ENCODE measurements around the gene SH2D3C. TPM values are rescaled to one million over a fixed set of nuclear protein-coding genes. Genes with fewer than 3 reads are reported as not detected.

SH2D3C gene
- total RNA-seq, 1 donor from 2014 or later, result 59.4 TPM

DNA sequence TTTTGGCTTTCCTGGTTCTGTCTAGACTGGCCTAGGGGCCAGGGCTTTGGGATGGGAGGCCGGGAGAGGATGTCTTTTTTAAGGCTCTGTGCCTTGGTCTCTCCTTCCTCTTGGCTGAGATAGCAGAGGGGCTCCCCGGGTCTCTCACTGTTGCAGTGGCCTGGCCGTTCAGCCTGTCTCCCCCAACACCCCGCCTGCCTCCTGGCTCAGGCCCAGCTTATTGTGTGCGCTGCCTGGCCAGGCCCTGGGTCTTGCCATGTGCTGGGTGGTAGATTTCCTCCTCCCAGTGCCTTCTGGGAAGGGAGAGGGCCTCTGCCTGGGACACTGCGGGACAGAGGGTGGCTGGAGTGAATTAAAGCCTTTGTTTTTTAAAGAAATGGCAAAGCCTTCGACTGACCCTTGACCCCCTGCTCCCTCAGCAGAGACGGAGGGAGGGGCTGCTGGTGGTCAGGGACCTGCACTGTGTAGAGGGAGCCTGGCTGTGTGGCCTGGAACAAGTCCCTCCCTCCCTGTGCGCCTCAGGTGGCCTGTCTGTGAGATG is 35.3 kb upstream of the SH2D3C start:
- Histone ChIP-seq H3K27ac (no peak overlapping the region), H3K4me3 (no peak overlapping the region), H3K36me3 (peaks cover 96% of the 10 kb centered on the region), H3K4me1 (peaks cover 12% of the 10 kb centered on the region), H3K27me3 (ENCODE audit: low read depth) (no peaks in the 10 kb centered on the region), H3K9me3 (no peaks in the 10 kb centered on the region)
- ATAC-seq, result peak in 1 of 2 donors; percentile 4
- no peak for DNase-seq
- intact Hi-C loops (cut with DNase I), result no loop called here
- TF ChIP-seq, protein P1, sequence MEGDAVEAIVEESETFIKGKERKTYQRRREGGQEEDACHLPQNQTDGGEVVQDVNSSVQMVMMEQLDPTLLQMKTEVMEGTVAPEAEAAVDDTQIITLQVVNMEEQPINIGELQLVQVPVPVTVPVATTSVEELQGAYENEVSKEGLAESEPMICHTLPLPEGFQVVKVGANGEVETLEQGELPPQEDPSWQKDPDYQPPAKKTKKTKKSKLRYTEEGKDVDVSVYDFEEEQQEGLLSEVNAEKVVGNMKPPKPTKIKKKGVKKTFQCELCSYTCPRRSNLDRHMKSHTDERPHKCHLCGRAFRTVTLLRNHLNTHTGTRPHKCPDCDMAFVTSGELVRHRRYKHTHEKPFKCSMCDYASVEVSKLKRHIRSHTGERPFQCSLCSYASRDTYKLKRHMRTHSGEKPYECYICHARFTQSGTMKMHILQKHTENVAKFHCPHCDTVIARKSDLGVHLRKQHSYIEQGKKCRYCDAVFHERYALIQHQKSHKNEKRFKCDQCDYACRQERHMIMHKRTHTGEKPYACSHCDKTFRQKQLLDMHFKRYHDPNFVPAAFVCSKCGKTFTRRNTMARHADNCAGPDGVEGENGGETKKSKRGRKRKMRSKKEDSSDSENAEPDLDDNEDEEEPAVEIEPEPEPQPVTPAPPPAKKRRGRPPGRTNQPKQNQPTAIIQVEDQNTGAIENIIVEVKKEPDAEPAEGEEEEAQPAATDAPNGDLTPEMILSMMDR (IDR thresholded peaks at IDR 0.05), result no peak

DNA sequence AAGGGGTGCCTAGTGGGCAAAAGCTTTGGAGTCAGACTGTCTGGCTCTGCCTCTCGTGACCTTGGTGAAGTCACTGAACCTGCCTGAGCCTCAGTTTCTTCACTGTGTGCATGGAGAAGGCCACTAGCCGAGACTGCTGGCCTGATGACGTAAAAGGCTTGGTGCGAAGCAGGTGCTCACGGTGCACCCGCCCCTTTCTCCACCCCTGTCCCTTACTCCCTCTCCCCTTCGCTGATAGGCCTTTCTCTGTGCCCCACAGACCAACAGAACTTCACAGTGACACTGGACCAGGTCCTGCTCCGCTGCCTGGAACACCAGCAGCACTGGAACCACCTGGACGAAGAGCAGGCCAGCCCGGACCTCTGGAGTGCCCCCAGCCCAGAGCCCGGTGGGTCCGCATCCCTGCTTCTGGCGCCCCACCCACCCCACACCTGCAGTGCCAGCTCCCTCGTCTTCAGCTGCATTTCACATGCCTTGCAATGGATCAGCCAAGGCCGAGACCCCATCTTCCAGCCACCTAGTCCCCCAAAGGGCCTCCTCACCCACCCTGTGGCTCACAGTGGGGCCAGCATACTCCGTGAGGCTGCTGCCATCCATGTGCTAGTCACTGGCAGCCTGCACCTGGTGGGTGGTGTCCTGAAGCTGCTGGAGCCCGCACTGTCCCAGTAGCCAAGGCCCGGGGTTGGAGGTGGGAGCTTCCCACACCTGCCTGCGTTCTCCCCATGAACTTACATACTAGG is 34.6 kb upstream of the SH2D3C start:
- H3K36me3 ChIP-seq, result peaks cover 96% of the 10 kb centered on the region
- DNase-seq, result no peak
- intact Hi-C loops (cut with DNase I), result no loop called here
- H3K4me1 ChIP-seq, result peaks cover 12% of the 10 kb centered on the region
- H3K27ac ChIP-seq, result no peak overlapping the region
- H3K4me3 ChIP-seq, result no peak overlapping the region
- TF ChIP-seq, protein P1 (IDR thresholded peaks at IDR 0.05), result no peak
- no peaks in the 10 kb centered on the region for H3K9me3 ChIP-seq
- ATAC-seq, result no peak
- no peaks in the 10 kb centered on the region for H3K27me3 ChIP-seq (ENCODE audit: low read depth)

DNA sequence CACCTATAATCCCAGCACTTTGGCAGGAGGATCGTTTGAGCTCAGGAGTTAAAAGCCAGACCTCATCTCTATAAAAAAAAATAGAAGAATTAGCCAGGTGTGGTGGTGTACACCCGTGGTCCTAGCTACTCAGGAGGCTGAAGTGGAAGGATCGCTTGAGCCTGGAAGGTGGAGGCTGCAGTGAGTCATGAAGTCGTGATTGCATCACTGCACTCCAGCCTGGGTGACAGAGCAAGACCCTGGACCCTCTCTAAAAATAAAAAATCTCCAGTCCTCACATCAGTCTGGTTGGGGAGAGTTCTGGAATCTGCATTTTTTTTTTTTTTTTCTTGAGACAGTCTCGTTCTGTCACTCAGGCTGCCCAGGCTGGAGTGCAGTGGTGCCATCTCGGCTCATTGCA is 33.5 kb upstream of the SH2D3C start:
- H3K9me3 ChIP-seq, result no peaks in the 10 kb centered on the region
- no peaks in the 10 kb centered on the region for H3K27me3 ChIP-seq (ENCODE audit: low read depth)
- DNase-seq, result no peak
- H3K27ac ChIP-seq, result no peak overlapping the region
- intact Hi-C loops (cut with DNase I), result no loop called here
- peaks cover 96% of the 10 kb centered on the region for H3K36me3 ChIP-seq
- H3K4me3 ChIP-seq, result no peak overlapping the region
- peaks cover 12% of the 10 kb centered on the region for H3K4me1 ChIP-seq
- TF ChIP-seq, protein P1 (IDR thresholded peaks at IDR 0.05), result no peak
- no peak for ATAC-seq

DNA sequence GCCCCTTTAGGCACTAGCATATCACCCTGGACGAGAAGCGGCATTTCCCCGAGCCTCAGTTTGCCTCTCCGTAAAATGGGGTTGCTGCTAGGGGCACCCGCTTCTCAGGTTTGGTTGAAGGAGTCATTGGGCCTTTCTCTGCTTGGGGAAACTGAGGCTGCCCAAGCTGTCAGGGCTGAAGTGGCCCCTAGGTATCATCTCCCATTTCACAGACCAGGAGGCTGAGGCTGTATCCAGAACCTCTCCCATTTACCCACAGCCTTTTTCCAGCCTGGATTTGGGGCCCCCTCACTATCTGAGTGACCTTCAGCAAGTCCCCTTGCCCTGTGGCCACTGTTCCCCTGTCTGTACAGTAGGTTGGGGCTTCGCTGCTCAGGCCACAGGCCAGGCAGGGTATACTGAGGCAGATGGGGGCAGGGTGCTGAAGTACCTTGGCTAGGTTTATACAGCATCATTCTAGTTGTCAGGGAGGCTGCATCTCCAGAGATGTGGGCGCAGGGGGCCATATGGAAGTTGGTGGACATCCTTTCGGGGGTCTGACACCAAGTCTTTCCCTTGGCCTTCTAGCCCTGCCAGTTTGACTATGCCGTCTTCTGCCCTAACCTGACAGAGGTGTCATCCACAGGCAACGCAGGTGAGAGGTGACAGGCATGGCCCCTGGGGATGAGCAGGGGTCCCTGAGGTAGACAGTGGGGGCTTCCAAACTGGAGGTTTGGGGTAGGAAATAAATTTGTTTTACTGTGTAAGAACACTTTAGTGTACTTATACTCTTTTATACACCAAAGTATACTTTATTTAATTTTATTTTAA is 32.1 kb upstream of the SH2D3C start:
- TF ChIP-seq, protein P1 (IDR thresholded peaks at IDR 0.05), result no peak
- DNase-seq (no peak), ATAC-seq (no peak)
- Histone ChIP-seq H3K4me3 (no peak overlapping the region), H3K4me1 (peaks cover 15% of the 10 kb centered on the region), H3K27me3 (ENCODE audit: low read depth) (no peaks in the 10 kb centered on the region), H3K27ac (no peak overlapping the region), H3K9me3 (no peaks in the 10 kb centered on the region), H3K36me3 (peaks cover 96% of the 10 kb centered on the region)
- intact Hi-C loops (cut with DNase I), result no loop called here

DNA sequence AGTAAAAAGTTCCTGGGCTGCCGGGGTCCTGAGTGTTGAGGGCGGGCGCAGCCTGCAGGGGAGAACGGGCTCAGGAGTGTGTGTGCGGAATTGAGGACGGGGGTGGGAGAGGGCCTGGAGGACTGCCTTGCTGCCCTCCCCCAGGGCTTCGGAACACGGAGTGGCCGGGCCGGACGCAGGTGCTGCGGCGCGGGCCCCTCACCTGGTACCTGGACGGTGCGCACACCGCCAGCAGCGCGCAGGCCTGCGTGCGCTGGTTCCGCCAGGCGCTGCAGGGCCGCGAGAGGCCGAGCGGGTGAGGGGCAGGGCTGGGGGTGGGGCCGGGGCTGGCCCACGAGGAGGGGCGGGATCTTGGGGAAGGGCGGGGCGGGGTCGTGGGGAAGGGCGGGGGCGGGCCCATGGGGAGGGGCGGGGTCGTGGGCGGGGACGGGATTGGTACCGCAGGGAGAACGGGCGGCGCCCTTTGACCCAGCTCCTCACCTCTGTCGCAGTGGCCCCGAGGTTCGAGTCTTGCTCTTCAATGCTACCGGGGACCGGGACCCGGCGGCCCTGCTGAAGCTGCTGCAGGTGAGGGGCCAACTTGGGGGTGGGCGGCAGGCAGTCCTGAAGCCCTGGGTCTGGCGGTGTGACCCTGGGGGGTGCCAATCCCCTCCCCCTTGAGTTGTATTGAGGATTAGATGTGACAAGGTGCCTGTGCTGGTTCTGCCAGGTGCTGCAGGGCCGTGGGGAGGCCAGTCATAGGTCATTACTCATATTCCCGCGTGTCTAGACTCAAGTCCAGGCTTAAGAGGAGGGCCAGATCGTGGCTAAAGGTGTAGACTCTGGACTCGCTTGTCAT is 31.3 kb upstream of the SH2D3C start:
- peak overlapping the region; percentile 19 for H3K4me3 ChIP-seq
- ATAC-seq (peak; percentile 73 to 77), DNase-seq (peak; percentile 71)
- H3K9me3 ChIP-seq, result no peaks in the 10 kb centered on the region
- H3K27me3 ChIP-seq (ENCODE audit: low read depth), result no peaks in the 10 kb centered on the region
- no peak overlapping the region for H3K27ac ChIP-seq
- TF ChIP-seq, protein P1 (IDR thresholded peaks at IDR 0.05), result no peak
- intact Hi-C loops (cut with DNase I), result no loop called here
- H3K4me1 ChIP-seq, result peaks cover 22% of the 10 kb centered on the region
- peaks cover 96% of the 10 kb centered on the region for H3K36me3 ChIP-seq

Data from lower lobe of right lung (tissue), 2 donors.